SU-DHL-6 (cell line): ENCODE data around the gene TNP2.

Experiments
- H2AFZ ChIP-seq: fragments of 200-600 bp; sonication (generic); 2 replicates; pipeline ENCODE4 v1.6.1; 2014; ENCODE audit warnings: low read depth, mild to moderate bottlenecking, moderate library complexity, mixed read lengths, antibody characterized with exemption, low read length; ENCODE audit not compliant: severe bottlenecking
- H3F3A ChIP-seq: fragments of 200-600 bp; shearing (Covaris generic); 2 replicates; pipeline ENCODE4 v1.6.0; 2016; ENCODE audit warnings: antibody characterized with exemption, mild to moderate bottlenecking; ENCODE audit not compliant: insufficient read depth
- H3K27ac ChIP-seq: fragments of 200-600 bp; sonication (generic); 2 replicates; pipeline ENCODE4 v1.5.1; 2016; ENCODE audit warnings: low read depth, mild to moderate bottlenecking, low read length, moderate library complexity, mixed read lengths
- H3K27me3 ChIP-seq: fragments of 200-600 bp; sonication (generic), shearing (Covaris generic); 2 replicates; pipeline ENCODE4 v1.6.0; 2014; ENCODE audit warnings: mild to moderate bottlenecking, low read length
- H3K36me3 ChIP-seq: fragments of 200-600 bp; sonication (generic); 2 replicates; pipeline ENCODE4 v1.6.1; 2014; ENCODE audit warnings: mild to moderate bottlenecking, low read length, mixed read lengths
- H3K4me2 ChIP-seq: fragments of 300-600, 200-600 bp; shearing (Covaris generic), sonication (generic); 2 replicates; pipeline ENCODE4 v1.6.0; 2014; ENCODE audit warnings: low read length, low read depth, mild to moderate bottlenecking; ENCODE audit not compliant: poor library complexity, severe bottlenecking
- H3K4me3 ChIP-seq: fragments of 200-600 bp; sonication (generic); 2 replicates; pipeline ENCODE4 v1.5.1; 2014; ENCODE audit warnings: antibody characterized with exemption, low read length, mild to moderate bottlenecking, mixed read lengths; ENCODE audit not compliant: insufficient read depth, poor library complexity, severe bottlenecking
- H3K79me2 ChIP-seq: fragments of 200-600 bp; sonication (generic); 2 replicates; pipeline ENCODE4 v1.6.1; 2014; ENCODE audit warnings: mild to moderate bottlenecking, low read length, moderate library complexity; ENCODE audit not compliant: insufficient read depth
- H3K9ac ChIP-seq: fragments of 200-600 bp; sonication (generic); 2 replicates; pipeline ENCODE4 v1.7.0; 2014; ENCODE audit warnings: mild to moderate bottlenecking, low read length
- H3K9me2 ChIP-seq: fragments of 200-600 bp; sonication (generic); replicated peaks from 2 replicates; pipeline ENCODE4 v1.6.1; 2014; ENCODE audit warnings: low read length; ENCODE audit not compliant: insufficient read depth
- H3K9me3 ChIP-seq: fragments of 200-600 bp; sonication (generic); 2 replicates; pipeline ENCODE4 v1.6.1; 2014; ENCODE audit warnings: low read length, mixed read lengths; ENCODE audit not compliant: insufficient read depth
- H4K20me1 ChIP-seq: fragments of 200-600 bp; sonication (generic); 2 replicates; pipeline ENCODE4 v1.6.1; 2014; ENCODE audit warnings: low read depth, mild to moderate bottlenecking, antibody characterized with exemption, low read length, moderate library complexity, mixed read lengths
- CTCF ChIP-seq: fragments of 200-600 bp; sonication (generic); IDR thresholded peaks from one replicate; pipeline ENCODE4 v1.5.1; 2017; ENCODE audit warnings: antibody characterized with exemption, mild to moderate bottlenecking, low read length, moderate library complexity; ENCODE audit not compliant: insufficient read depth, poor library complexity, severe bottlenecking
- EZH2phosphoT487 ChIP-seq: fragments of 200-600 bp; sonication (generic), shearing (Covaris generic); conservative IDR thresholded peaks from 2 replicates; pipeline ENCODE4 v1.6.1; 2018; ENCODE audit warnings: mild to moderate bottlenecking, antibody characterized with exemption, low read length, moderate library complexity, mixed read lengths

Gene TNP2

GRCh38 chr16:11272921-11273720, 4.0 kb upstream of the TNP2 start, which contains the start of gene PRM3:
Gene PRM3 (minus strand): TSS chr16:11273629. CDS start chr16:11273595, 34 bp downstream.
- no peak within 1 kb of the TSS for H2AFZ ChIP-seq
- TF ChIP-seq CTCF (no peak), EZH2phosphoT487 (no peak)
- no peak within 1 kb of the TSS for H3K27ac ChIP-seq
- no peaks in the 10 kb centered on the region for H3K27me3 ChIP-seq
- no peaks in the 10 kb centered on the region for H3K36me3 ChIP-seq
- H4K20me1 ChIP-seq: no peaks in the 10 kb centered on the region
- H3F3A ChIP-seq: no peaks in the 10 kb centered on the region
- no peak within 1 kb of the TSS for H3K4me2 ChIP-seq
- H3K79me2 ChIP-seq: no peaks in the 10 kb centered on the region
- H3K9me3 ChIP-seq: no peaks in the 10 kb centered on the region
- H3K4me3 ChIP-seq: no peak within 1 kb of the TSS
- H3K9me2 ChIP-seq: no peaks in the 10 kb centered on the region
- H3K9ac ChIP-seq: no peak within 1 kb of the TSS

- H3K36me3 ChIP-seq: no peaks in the 10 kb centered on the region
- no peaks in the 10 kb centered on the region for H3F3A ChIP-seq
- no peaks in the 10 kb centered on the region for H3K27me3 ChIP-seq
- TF ChIP-seq EZH2phosphoT487 (no peak), CTCF (no peak)
- no peaks in the 10 kb centered on the region for H4K20me1 ChIP-seq
- no peak overlapping the region for H2AFZ ChIP-seq
- no peak overlapping the region for H3K27ac ChIP-seq
- H3K9me3 ChIP-seq: no peaks in the 10 kb centered on the region
- no peak overlapping the region for H3K4me2 ChIP-seq
- H3K9me2 ChIP-seq: no peaks in the 10 kb centered on the region
- H3K9ac ChIP-seq: no peak overlapping the region
- H3K4me3 ChIP-seq: no peak overlapping the region
- H3K79me2 ChIP-seq: no peaks in the 10 kb centered on the region
Observed at GRCh38 chr16:11272484-11272883, 3.4 kb upstream of the TNP2 start.

- H3K9ac ChIP-seq: no peak overlapping the region
- H3K4me2 ChIP-seq: no peak overlapping the region
- H3K4me3 ChIP-seq: no peak overlapping the region
- no peak overlapping the region for H3K27ac ChIP-seq
- no peaks in the 10 kb centered on the region for H4K20me1 ChIP-seq
- H2AFZ ChIP-seq: no peak overlapping the region
- no peaks in the 10 kb centered on the region for H3K27me3 ChIP-seq
- H3K79me2 ChIP-seq: no peaks in the 10 kb centered on the region
- H3K36me3 ChIP-seq: no peaks in the 10 kb centered on the region
- no peaks in the 10 kb centered on the region for H3K9me2 ChIP-seq
- H3F3A ChIP-seq: no peaks in the 10 kb centered on the region
- H3K9me3 ChIP-seq: no peaks in the 10 kb centered on the region
- TF ChIP-seq CTCF: no peak
- TF ChIP-seq EZH2phosphoT487: no peak
Observed at GRCh38 chr16:11271610-11272009, 2.5 kb upstream of the TNP2 start.
